CD14-positive monocyte (primary cell): ENCODE data around the gene PRLR. TPM values are rescaled to one million over a fixed set of nuclear protein-coding genes. Genes with fewer than 3 reads are reported as not detected.

ENCODE experiments used
- DNase-seq, 3 donors: peaks; one replicate each; pipeline ENCODE4 v3.0.0-alpha.2; 2011 to 2022
- H2AFZ ChIP-seq: 2 replicates; pipeline ENCODE4 v1.6.0; 2012; ENCODE audit warnings: mild to moderate bottlenecking, low read depth, low read length, inconsistent platforms; ENCODE audit not compliant: insufficient read depth, poor library complexity, severe bottlenecking
- H3K27ac ChIP-seq, 2 donors: 1 replicate in 1 of 2; 2 replicates in 1 of 2; pipeline ENCODE4 v1.5.1; 2012 to 2013; ENCODE audit warnings: low read length in 2 of 2, control low read depth in 1 of 2, inconsistent platforms in 1 of 2, low read depth in 1 of 2, mild to moderate bottlenecking in 1 of 2
- H3K27me3 ChIP-seq, 2 donors: one replicate each; pipeline versions ENCODE4 v1.6.0 to v1.6.1; 2011 to 2013; ENCODE audit warnings: low read length in 2 of 2; ENCODE audit not compliant: control insufficient read depth in 2 of 2, insufficient read depth in 2 of 2
- H3K36me3 ChIP-seq, 2 donors: replicated peaks in 1 of 2; 1 replicate in 1 of 2; 2 replicates in 1 of 2; pipeline versions ENCODE4 v1.5.1 to v1.6.1; 2012 to 2013; ENCODE audit warnings: low read length in 2 of 2, control low read depth in 1 of 2, inconsistent platforms in 1 of 2, mild to moderate bottlenecking in 1 of 2; ENCODE audit not compliant: insufficient read depth in 2 of 2, control insufficient read depth in 1 of 2
- H3K4me1 ChIP-seq, 2 donors: 1 replicate in 1 of 2; 2 replicates in 1 of 2; pipeline versions ENCODE4 v1.5.1 to v1.6.1; 2012 to 2013; ENCODE audit warnings: low read length in 2 of 2, control low read depth in 1 of 2, inconsistent platforms in 1 of 2, mild to moderate bottlenecking in 1 of 2, moderate library complexity in 1 of 2; ENCODE audit not compliant: insufficient read depth in 2 of 2, control insufficient read depth in 1 of 2
- H3K4me2 ChIP-seq: replicated peaks from 2 replicates; pipeline ENCODE3; 2012; ENCODE audit warnings: low read length, moderate library complexity, mild to moderate bottlenecking; ENCODE audit not compliant: poor library complexity, severe bottlenecking; ENCODE audit errors: extremely low read depth
- H3K4me3 ChIP-seq, 3 experiments: fragments of 200-600 bp in 1 of 3; sonication (generic) in 1 of 3; replicated peaks in 1 of 3; 1 replicate in 2 of 3; 2 replicates in 1 of 3; pipeline ENCODE4 v1.5.1; 2011 to 2013; ENCODE audit warnings: low read length in 3 of 3, mild to moderate bottlenecking in 3 of 3, control low read depth in 2 of 3, low read depth in 2 of 3, inconsistent platforms in 1 of 3, moderate library complexity in 1 of 3
- H3K79me2 ChIP-seq: 2 replicates; pipeline ENCODE4 v1.6.0; 2012; ENCODE audit warnings: mild to moderate bottlenecking, control low read depth, inconsistent platforms, low read length, moderate library complexity; ENCODE audit not compliant: insufficient read depth
- H3K9ac ChIP-seq: 2 replicates; pipeline ENCODE4 v1.6.0; 2017; ENCODE audit warnings: low read length, mild to moderate bottlenecking; ENCODE audit not compliant: insufficient read depth, poor library complexity, severe bottlenecking
- H3K9me3 ChIP-seq, 2 donors: replicated peaks in 1 of 2; 1 replicate in 1 of 2; 2 replicates in 1 of 2; pipeline versions ENCODE4 v1.5.1 to v1.6.1; 2012 to 2013; ENCODE audit warnings: low read length in 2 of 2, control low read depth in 1 of 2; ENCODE audit not compliant: control insufficient read depth in 1 of 2, insufficient read depth in 1 of 2
- H4K20me1 ChIP-seq: 2 replicates; pipeline ENCODE4 v1.6.0; 2012; ENCODE audit warnings: mild to moderate bottlenecking, low read length, control low read depth, moderate library complexity; ENCODE audit not compliant: insufficient read depth
- H3K27ac Mint-ChIP-seq, 7 donors: one replicate each; pipeline ENCODE4 v1.8.0; 2020; ENCODE audit warnings: mild to moderate bottlenecking in 7 of 7, mixed read lengths in 7 of 7, moderate library complexity in 6 of 7, inconsistent platforms in 2 of 7
- H3K27me3 Mint-ChIP-seq, 3 donors: one replicate each; pipeline ENCODE4 v1.8.0; 2021 to 2022; ENCODE audit warnings: low read depth in 3 of 3, mild to moderate bottlenecking in 3 of 3, mixed read lengths in 3 of 3, moderate library complexity in 3 of 3, inconsistent platforms in 1 of 3
- H3K36me3 Mint-ChIP-seq, 2 donors: one replicate each; pipeline ENCODE4 v1.8.0; 2020; ENCODE audit warnings: mixed read lengths in 2 of 2, inconsistent platforms in 1 of 2, mild to moderate bottlenecking in 1 of 2
- H3K4me1 Mint-ChIP-seq: one replicate; pipeline ENCODE4 v1.8.0; 2020; ENCODE audit warnings: mild to moderate bottlenecking, mixed read lengths
- H3K4me3 Mint-ChIP-seq, 2 donors: one replicate each; pipeline ENCODE4 v1.8.0; 2020; ENCODE audit warnings: mild to moderate bottlenecking in 2 of 2, mixed read lengths in 2 of 2, moderate library complexity in 1 of 2
- H3K9me3 Mint-ChIP-seq, 7 donors: one replicate each; pipeline ENCODE4 v1.8.0; 2020 to 2022; ENCODE audit warnings: mixed read lengths in 7 of 7, mild to moderate bottlenecking in 6 of 7, moderate library complexity in 6 of 7, inconsistent platforms in 2 of 7
- WGBS: methylation state at CpG from one replicate; pipeline ENCODE4 v1.1.5; 2013; ENCODE audit warnings: missing lambda C conversion rate; ENCODE audit not compliant: insufficient coverage; 5-methylcytosine and 5-hydroxymethylcytosine counted together
- intact Hi-C, 2 donors: fragments of 100-400 bp; cut with micrococcal nuclease; formaldehyde crosslinking; loops; one replicate each; pipeline versions ENCODE4 v1.15.0 to v1.15.1; 2023
- polyA plus RNA-seq, 3 donors: library from polyadenylated mRNA; depleted of rRNA in 1 of 3; unstranded in 2 of 3; stranded (reverse) in 1 of 3; fragments of 300-500 nt in 2 of 3; fragments of >200 nt in 1 of 3; fragmentation: Illumina TruSeq in 2 of 3; gene quantifications; 1 replicate in 2 of 3; 2 replicates in 1 of 3; pipeline ENCODE4 v1.2.3, GENCODE V29; 2012 to 2021
- TF ChIP-seq, protein P1 (sequence below): fragments of 200-600 bp; IDR thresholded peaks from one replicate; pipeline ENCODE4 v1.8.0; 2022; ENCODE audit warnings: antibody characterized with exemption, mild to moderate bottlenecking

The PRLR gene
- polyA plus RNA-seq, 3 donors: 0.12 to 1.7 (median 0.88) TPM

DNA sequence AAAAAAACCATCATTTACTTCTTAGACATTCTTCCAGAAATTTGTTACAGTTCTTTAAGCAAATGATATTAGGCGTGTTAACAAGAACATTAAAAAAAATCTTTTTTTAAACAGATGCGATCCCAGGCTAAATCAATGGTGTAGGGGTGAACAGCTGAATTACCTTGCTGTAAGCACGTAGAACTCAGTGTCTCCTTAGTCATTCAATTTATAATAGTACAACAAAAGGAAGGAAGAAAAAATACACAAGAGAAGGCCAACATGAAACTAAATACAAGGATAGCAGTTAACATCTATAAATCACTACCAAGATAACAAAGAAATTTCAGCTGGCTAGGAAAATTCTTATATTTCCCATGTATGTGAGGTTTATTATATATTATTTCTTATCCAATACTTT, 217.9 kb downstream of the PRLR start:
- H3K4me1 ChIP-seq: peaks cover 0 to 2% of the 10 kb centered on the region in 2 donors
- H2AFZ ChIP-seq: no peak overlapping the region
- no peaks in the 10 kb centered on the region for H3K36me3 ChIP-seq
- Mint-ChIP-seq H3K9me3 (peaks cover under 1 to 8% (median 2%) of the 10 kb centered on the region in 7 donors), H3K36me3 (no peaks in the 10 kb centered on the region), H3K4me1 (peaks cover 6% of the 10 kb centered on the region), H3K27ac (no peak overlapping the region), H3K4me3 (no peak overlapping the region), H3K27me3 (peaks cover 0 to 5% (median 5%) of the 10 kb centered on the region in 3 donors)
- no CpG with 5 or more reads among the region's 3 CpGs for WGBS
- H3K4me3 ChIP-seq: no peak overlapping the region
- no peaks in the 10 kb centered on the region for H3K79me2 ChIP-seq
- H3K4me2 ChIP-seq: no peak overlapping the region
- TF ChIP-seq, protein P1, sequence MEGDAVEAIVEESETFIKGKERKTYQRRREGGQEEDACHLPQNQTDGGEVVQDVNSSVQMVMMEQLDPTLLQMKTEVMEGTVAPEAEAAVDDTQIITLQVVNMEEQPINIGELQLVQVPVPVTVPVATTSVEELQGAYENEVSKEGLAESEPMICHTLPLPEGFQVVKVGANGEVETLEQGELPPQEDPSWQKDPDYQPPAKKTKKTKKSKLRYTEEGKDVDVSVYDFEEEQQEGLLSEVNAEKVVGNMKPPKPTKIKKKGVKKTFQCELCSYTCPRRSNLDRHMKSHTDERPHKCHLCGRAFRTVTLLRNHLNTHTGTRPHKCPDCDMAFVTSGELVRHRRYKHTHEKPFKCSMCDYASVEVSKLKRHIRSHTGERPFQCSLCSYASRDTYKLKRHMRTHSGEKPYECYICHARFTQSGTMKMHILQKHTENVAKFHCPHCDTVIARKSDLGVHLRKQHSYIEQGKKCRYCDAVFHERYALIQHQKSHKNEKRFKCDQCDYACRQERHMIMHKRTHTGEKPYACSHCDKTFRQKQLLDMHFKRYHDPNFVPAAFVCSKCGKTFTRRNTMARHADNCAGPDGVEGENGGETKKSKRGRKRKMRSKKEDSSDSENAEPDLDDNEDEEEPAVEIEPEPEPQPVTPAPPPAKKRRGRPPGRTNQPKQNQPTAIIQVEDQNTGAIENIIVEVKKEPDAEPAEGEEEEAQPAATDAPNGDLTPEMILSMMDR: no peak
- H3K9ac ChIP-seq: no peak overlapping the region
- peaks cover 0 to 2% of the 10 kb centered on the region in 2 donors for H3K27me3 ChIP-seq
- no peak for DNase-seq
- H4K20me1 ChIP-seq: no peaks in the 10 kb centered on the region
- intact Hi-C loops: no loop called here
- H3K9me3 ChIP-seq: no peaks in the 10 kb centered on the region
- H3K27ac ChIP-seq: no peak overlapping the region

DNA sequence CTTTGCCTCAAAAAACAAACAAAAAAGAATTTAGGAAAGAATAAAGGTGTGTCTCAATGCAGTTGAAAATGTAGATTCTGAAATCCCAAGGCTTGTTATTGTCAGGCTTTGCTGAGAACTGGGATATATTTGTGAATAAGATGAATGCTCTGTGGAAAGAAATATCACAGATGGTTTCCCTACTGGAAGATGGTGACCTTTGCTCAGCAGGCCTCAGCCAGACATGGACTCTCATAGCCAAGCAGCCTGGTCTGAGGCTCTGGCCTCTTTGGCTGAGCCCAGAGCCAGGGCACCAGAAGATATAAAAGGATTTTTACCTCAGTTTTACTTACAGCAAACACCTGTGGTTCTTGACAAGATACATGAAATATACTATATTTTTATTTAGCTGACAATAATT, 219.6 kb downstream of the PRLR start:
- H3K27me3 Mint-ChIP-seq: peaks cover 0 to 8% (median 5%) of the 10 kb centered on the region in 3 donors
- H3K27me3 ChIP-seq: peaks cover 0 to 2% of the 10 kb centered on the region in 2 donors

More for the DNA sequence above, 219.6 kb downstream of the PRLR start:
- no peak overlapping the region for H3K4me3 Mint-ChIP-seq
- Histone ChIP-seq H4K20me1 (no peaks in the 10 kb centered on the region), H3K4me3 (no peak overlapping the region), H3K4me1 (no peaks in the 10 kb centered on the region), H3K9me3 (no peaks in the 10 kb centered on the region), H3K4me2 (no peak overlapping the region), H3K79me2 (no peaks in the 10 kb centered on the region), H3K27ac (no peak overlapping the region), H2AFZ (no peak overlapping the region), H3K36me3 (no peaks in the 10 kb centered on the region), H3K9ac (no peak overlapping the region)
- H3K27ac Mint-ChIP-seq: no peak overlapping the region
- intact Hi-C loops: no loop called here
- TF ChIP-seq, protein P1: no peak
- H3K4me1 Mint-ChIP-seq: no peaks in the 10 kb centered on the region
- no peaks in the 10 kb centered on the region for H3K36me3 Mint-ChIP-seq
- no peak for DNase-seq
- peaks cover 0 to 6% (median 2%) of the 10 kb centered on the region in 7 donors for H3K9me3 Mint-ChIP-seq
